Activated naive CD4-positive, alpha-beta T cell treated with Interleukin-2 at 50 U/mL for 16 hours (primary cell): ENCODE results near the gene ZBTB14.

Experiments used
- DNase-seq: peaks from one replicate; pipeline ENCODE4 v3.0.0-alpha.2; 2020

Gene ZBTB14

GRCh38 chr18:5288517-5288935 lies 7.0 kb downstream of the ZBTB14 start:
- DNase-seq: no peak

- no peak for DNase-seq
These were observed 7.7 kb downstream of the ZBTB14 start for GRCh38 chr18:5287854-5288253.

- DNase-seq: no peak
These were observed 9.0 kb downstream of the ZBTB14 start for GRCh38 chr18:5286525-5286924.

GRCh38 chr18:5285326-5285725 lies 10.2 kb downstream of the ZBTB14 start:
- no peak for DNase-seq

- DNase-seq: no peak
These were observed 10.7 kb downstream of the ZBTB14 start for GRCh38 chr18:5284808-5285207.

- no peak for DNase-seq
These were observed 12.8 kb downstream of the ZBTB14 start for GRCh38 chr18:5282770-5283169.

GRCh38 chr18:5276947-5277346 lies 18.6 kb downstream of the ZBTB14 start:
- no peak for DNase-seq

- no peak for DNase-seq
These were observed 19.7 kb downstream of the ZBTB14 start for GRCh38 chr18:5275872-5276271.

- DNase-seq: no peak
These were observed 26.7 kb downstream of the ZBTB14 start for GRCh38 chr18:5268874-5269273.

GRCh38 chr18:5266721-5267120 lies 28.8 kb downstream of the ZBTB14 start:
- no peak for DNase-seq

GRCh38 chr18:5253910-5254309 lies 41.6 kb downstream of the ZBTB14 start:
- DNase-seq: no peak

GRCh38 chr18:5251117-5251516 lies 44.4 kb downstream of the ZBTB14 start:
- no peak for DNase-seq

GRCh38 chr18:5250603-5251002 lies 44.9 kb downstream of the ZBTB14 start:
- DNase-seq: no peak

GRCh38 chr18:5244941-5245340 lies 50.6 kb downstream of the ZBTB14 start:
- DNase-seq: no peak

GRCh38 chr18:5239447-5239846 lies 56.1 kb downstream of the ZBTB14 start:
- no peak for DNase-seq
